AG10803 (cell line): ENCODE data around the gene USP40.

Experiments
- DNase-seq: peaks from one replicate; pipeline ENCODE4 v3.0.0; 2010; ENCODE audit warnings: low read depth
- H3K4me3 ChIP-seq: 2 replicates; pipeline ENCODE4 v1.5.1; 2011; ENCODE audit warnings: mild to moderate bottlenecking, low read length, control low read depth
- TF ChIP-seq, protein P1 (sequence below): conservative IDR thresholded peaks from 2 replicates; pipeline ENCODE4 v1.5.1; 2011; ENCODE audit warnings: mild to moderate bottlenecking, low read length, control low read depth, inconsistent platforms

USP40 gene

DNA sequence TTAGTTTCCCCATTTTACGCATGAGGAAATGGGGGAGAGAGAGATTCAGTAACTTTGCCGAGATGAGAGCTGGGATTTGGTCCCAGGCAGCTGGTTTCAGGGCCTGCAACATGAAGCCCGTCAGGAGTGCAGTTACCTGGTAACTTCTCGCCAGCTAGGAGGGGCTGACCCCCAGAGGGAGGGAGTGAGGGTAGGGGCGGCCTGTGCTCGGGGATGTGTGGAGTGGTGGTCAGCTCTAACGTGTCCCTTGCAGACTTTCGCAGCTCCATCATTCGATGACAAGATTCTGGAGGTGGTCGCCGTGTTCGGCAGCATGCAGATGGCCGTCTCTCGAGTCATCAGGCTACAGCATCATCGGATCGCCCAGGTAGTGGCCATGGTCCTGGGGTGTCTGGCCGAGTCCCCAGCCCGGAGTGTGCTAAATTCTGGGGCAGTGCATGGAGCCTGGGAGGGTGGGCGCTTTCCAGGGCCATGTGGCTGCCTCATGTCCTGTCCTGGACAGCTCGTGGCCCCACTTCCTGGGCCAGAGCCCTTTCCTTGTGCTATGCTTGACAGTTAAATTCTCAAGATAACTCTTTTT is 108.5 kb downstream of the USP40 start:
- no peak overlapping the region for H3K4me3 ChIP-seq
- DNase-seq = no peak
- TF ChIP-seq, protein P1, sequence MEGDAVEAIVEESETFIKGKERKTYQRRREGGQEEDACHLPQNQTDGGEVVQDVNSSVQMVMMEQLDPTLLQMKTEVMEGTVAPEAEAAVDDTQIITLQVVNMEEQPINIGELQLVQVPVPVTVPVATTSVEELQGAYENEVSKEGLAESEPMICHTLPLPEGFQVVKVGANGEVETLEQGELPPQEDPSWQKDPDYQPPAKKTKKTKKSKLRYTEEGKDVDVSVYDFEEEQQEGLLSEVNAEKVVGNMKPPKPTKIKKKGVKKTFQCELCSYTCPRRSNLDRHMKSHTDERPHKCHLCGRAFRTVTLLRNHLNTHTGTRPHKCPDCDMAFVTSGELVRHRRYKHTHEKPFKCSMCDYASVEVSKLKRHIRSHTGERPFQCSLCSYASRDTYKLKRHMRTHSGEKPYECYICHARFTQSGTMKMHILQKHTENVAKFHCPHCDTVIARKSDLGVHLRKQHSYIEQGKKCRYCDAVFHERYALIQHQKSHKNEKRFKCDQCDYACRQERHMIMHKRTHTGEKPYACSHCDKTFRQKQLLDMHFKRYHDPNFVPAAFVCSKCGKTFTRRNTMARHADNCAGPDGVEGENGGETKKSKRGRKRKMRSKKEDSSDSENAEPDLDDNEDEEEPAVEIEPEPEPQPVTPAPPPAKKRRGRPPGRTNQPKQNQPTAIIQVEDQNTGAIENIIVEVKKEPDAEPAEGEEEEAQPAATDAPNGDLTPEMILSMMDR = no peak

DNA sequence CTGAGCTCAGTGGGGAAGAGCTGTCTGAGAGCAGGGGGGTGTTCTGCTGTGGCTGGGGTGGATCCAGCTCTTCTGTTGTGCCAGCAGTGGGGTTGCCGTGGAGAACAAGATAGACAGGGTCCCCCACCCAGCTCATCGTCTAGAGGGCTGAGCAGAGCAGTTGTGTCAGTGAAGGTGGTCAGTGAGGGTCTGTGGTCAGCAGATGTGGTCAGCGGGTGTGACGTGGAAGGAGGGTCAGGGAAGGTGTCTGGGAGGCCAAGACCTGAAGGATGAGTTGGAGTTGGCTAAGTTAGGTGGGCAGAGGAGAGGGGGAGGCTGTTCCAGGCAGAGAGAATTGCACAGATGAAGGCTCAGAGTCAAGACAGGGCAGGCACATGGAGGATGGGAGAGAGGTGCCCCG is 109.2 kb downstream of the USP40 start:
- no peak for DNase-seq
- no peak overlapping the region for H3K4me3 ChIP-seq
- TF ChIP-seq, protein P1 = no peak

DNA sequence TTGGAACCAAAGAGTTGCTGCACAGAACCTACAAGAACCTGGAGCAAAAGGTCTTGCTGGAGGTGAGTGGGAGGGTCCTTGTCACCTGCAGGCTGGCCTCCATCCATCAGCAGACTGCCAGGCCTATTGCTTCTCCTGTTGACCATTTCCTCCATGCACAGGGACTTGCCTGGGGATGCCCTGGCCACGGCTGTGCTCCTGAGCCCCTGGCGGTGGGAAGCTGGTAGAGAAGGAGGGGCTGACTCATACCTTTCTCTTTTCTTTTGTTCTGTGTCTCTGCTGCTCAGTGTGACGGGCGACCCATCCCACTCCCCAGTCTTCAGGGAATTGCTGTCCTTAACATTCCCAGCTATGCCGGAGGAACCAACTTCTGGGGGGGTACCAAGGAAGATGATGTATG is 109.6 kb downstream of the USP40 start:
- DNase-seq = no peak
- TF ChIP-seq, protein P1 = no peak
- H3K4me3 ChIP-seq = no peak overlapping the region

DNA sequence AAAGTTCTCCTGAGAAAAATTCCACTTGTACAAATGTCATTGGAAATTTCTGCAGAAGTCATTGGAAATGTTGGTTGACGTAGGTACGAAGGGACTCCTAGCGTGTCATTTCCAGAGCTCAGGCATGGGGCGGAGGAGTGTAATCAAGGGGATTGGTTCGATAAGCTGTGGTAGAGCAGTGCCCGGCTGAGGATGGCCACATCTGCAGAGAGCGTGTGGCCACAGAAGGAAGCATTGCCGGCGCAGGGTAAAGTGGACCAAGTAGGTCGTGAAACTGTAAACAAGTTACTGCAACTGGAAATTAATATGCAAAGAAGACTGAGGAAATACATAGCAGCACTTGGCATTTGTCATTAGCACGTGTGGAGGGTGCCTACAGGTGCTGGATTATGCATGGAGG is 110.5 kb downstream of the USP40 start:
- no peak for DNase-seq
- TF ChIP-seq, protein P1 = no peak
- H3K4me3 ChIP-seq = no peak overlapping the region

DNA sequence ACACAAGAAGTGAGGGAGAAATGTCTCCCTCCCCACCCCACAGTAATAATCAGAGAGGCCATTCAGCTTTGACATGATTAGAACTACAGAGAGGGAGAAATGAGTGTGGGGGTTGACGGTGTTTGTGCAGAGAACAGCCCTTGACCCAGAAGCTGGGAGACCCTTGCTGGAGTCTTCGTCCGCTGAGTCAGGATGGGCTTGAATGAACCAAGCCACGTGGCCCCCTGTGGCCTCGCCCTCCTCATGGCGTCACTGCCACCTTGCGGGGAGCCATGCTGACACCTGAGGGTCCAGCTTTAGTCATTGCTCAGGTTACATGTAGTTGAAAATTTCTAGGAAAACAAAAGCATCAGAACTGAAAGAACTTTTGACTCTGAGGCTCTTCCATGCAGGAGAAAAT is 111.1 kb downstream of the USP40 start:
- no peak for DNase-seq
- TF ChIP-seq, protein P1 = no peak
- H3K4me3 ChIP-seq = no peak overlapping the region

DNA sequence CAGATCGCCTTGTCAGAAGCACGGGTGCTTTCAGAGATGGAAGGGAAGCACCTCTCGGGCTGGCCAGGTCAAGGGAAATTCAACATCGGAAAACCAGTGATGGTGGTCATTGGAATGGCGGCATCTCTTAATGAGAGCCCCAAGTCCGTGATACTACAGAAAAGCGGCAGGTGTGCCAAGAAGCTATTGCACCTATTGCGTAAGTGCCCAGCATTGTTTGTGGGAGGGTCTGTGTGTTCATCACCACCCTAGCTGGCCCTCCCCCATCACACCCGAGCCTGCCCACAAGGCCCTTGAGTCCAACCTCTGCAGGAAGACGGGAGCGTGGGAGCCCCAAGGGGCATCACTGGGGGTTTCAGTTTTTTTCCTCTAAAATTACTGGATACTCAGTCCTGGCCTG is 111.6 kb downstream of the USP40 start:
- DNase-seq = no peak
- no peak overlapping the region for H3K4me3 ChIP-seq
- TF ChIP-seq, protein P1 = no peak

DNA sequence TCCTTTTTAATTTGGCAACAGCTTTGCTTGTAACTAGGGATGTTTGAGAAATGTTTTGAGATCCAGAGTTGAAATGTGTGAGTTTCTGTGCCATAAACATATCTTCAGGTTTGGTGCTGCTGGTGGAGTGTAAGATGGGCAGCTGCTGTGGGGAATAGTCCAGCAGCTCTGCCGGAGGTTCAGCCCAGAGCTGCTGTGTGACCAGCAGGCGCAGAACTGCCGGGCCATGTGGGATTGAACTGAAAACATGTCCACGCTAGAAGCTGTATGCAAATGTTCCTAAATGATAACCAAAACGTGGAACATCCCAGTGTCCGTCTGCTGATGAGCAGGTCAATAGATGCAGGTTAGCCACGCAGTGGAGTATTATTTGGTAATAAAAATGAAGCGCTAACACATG is 112.7 kb downstream of the USP40 start:
- TF ChIP-seq, protein P1 = no peak
- no peak for DNase-seq
- H3K4me3 ChIP-seq = no peak overlapping the region
